Retinal pigment epithelial cell (primary cell): Measurements from ENCODE around the gene RASA4B.

ENCODE experiments used
- DNase-seq: peaks from one replicate; pipeline ENCODE4 v3.0.0-alpha.2; 2010; ENCODE audit warnings: low read depth
- H3K4me3 ChIP-seq: 2 replicates; pipeline ENCODE4 v1.5.1; 2011; ENCODE audit warnings: mild to moderate bottlenecking, low read length, control low read depth, moderate library complexity
- TF ChIP-seq, protein P1 (sequence below): conservative IDR thresholded peaks from 2 replicates; pipeline ENCODE4 v1.5.1; 2011; ENCODE audit warnings: low read depth, low read length, control low read depth, inconsistent platforms

RASA4B gene

DNA sequence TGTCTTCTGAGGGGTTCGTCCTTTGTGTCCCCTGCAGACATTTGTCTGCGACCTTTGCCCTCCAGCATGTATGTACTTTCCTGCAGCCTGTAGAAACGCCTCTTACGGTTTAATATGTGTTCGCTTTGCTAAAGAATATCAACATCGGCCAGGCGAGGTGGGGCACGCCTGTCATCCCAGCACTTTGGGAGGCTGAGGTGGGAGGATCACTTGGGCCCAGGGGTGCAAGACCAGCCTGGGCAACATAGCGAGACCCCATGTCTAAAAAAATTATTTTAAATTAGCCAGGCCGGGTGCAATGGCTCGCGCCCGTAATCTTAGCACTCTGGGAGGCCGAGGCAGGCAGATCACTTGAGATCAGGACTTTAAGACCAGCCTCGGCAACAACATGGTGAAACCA, 68.4 kb downstream of the RASA4B start:
- no peak overlapping the region for H3K4me3 ChIP-seq
- DNase-seq: no peak
- TF ChIP-seq, protein P1, sequence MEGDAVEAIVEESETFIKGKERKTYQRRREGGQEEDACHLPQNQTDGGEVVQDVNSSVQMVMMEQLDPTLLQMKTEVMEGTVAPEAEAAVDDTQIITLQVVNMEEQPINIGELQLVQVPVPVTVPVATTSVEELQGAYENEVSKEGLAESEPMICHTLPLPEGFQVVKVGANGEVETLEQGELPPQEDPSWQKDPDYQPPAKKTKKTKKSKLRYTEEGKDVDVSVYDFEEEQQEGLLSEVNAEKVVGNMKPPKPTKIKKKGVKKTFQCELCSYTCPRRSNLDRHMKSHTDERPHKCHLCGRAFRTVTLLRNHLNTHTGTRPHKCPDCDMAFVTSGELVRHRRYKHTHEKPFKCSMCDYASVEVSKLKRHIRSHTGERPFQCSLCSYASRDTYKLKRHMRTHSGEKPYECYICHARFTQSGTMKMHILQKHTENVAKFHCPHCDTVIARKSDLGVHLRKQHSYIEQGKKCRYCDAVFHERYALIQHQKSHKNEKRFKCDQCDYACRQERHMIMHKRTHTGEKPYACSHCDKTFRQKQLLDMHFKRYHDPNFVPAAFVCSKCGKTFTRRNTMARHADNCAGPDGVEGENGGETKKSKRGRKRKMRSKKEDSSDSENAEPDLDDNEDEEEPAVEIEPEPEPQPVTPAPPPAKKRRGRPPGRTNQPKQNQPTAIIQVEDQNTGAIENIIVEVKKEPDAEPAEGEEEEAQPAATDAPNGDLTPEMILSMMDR: no peak

DNA sequence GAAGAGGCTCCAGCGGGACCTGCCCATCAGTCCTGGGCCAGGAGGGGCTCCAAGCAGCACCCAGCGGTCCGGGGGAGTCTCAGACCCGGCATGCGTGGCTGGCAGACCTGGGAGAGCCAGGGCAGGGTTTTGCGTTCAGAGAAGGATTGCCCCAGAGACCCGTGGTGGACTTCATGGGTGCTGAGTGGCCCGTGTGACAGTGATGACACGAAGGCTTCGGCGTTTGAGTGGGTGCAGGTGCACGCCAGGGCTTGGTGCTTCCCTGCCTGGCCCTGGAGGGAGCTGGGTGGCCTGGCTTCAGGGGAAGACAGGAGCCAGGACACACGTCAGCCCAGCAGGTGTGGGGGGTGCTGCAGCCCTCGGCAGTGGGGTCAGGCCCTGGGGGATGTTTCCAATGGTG, 70.3 kb downstream of the RASA4B start:
- DNase-seq: no peak
- TF ChIP-seq, protein P1: no peak
- H3K4me3 ChIP-seq: no peak overlapping the region

DNA sequence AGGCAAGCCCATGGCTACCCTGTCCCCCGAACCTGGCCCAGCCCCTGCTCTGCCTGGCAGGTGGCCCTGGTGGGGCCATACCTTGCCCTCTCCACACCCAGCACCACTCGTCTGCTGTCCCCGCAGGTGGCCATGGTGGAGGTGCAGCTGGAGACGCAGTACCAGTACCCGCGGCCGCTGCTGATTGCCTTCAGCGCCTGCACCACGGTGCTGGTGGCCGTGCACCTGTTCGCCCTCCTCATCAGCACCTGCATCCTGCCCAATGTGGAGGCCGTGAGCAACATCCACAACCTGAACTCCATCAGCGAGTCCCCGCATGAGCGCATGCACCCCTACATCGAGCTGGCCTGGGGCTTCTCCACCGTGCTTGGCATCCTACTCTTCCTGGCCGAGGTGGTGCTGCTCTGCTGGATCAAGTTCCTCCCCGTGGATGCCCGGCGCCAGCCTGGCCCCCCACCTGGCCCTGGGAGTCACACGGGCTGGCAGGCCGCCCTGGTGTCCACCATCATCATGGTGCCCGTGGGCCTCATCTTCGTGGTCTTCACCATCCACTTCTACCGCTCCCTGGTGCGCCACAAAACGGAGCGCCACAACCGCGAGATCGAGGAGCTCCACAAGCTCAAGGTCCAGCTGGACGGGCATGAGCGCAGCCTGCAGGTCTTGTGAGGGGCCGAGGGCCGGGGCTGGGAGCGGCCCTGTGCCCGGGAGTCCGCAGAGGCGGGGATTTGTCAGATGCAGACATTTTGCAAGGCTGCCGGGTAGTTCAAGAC, 71.0 kb downstream of the RASA4B start:
- no peak overlapping the region for H3K4me3 ChIP-seq
- TF ChIP-seq, protein P1: no peak
- no peak for DNase-seq

DNA sequence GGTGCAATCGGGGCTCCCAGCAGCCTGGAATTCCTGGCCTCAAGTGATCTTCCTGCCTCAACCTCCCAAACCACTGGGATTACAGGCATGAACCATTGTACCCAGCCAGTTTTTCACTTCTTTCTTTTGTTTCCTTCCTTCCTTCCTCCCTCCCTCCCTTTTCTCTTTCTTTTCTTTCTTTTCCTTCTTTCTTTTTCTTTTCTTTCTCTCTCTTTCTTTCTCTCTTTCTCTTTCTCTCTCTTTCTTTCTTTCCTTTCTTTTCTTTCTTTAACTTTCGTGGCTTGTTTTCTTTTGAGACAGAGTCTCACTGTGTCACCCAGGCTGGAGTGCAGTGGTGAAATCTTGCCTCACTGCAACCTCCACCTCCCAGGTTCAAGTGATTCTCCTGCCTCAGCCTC, 71.9 kb downstream of the RASA4B start:
- no peak for DNase-seq
- no peak overlapping the region for H3K4me3 ChIP-seq
- TF ChIP-seq, protein P1: no peak

DNA sequence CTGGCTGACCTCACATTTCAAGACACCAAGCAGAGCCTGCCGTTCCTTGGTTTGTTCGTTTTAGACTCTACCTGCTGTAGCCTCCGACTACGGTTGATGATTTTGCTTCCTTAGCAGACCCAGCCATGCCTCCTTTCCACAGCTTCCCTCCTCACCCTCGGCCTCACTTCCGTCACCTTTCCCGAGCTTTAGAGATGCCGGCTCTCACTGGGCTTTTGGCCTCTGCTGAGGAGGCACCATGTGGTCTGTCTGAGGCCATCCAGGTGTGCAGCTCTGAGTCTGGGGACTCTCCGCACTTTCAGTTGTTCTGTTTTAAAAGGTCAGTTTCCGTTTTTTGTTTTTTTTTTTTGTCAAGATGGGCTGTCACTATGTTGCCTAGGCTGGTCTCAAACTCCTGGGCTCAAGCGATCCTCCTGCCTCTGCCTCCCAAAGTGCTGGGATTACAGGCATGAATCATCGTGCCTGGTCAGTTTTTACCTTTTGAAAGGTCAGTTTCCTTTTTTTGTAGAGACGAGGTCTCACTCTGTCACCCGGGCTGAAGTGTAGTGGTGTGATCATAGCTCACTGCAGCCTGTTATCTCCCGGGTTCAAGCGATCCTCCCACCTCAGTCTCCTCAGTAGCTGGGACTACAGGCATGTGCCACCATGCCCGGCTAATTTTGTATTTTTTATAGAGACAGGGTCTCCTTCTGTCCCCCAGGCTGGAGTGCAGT, 72.5 kb downstream of the RASA4B start:
- TF ChIP-seq, protein P1: no peak
- no peak for DNase-seq
- H3K4me3 ChIP-seq: no peak overlapping the region

DNA sequence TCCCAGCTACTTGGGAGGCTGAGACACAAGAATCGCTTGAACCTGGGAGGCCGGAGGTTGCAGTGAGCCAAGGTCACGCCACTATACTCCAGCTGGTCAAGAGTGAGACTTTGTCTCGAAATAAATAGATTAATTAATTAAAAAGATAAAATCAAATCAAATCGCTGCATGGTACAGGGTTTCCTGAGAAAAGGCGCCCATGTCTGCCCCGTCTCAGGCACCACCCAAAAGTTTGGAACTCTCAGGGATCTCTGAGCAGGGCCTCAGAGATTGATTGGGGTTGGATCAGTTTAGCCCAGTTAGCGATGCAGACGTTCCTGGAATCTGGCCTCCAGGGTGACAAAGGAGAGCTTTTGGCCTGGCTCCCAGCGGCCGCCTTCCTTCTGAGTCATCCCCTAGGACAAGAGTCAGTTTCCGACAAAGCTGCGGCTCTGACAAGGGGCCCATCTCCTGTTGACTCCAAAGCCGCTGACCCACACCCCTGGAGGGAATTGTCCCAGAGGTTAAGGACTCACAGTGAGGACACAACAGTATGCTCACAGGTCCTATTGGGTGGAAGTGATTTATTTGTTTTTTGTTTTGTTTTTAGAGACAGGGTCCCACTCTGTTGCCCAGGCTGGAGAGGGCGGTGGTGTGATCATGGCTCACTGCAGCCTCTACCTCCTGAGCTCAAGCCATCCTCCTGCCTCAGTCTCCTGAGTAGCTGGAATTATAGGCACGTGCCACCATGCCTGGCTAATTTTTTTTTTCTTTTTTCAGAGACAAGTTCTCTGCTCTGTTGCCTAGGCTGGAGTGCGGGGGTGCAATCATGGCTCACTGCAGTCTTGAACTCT, 77.4 kb downstream of the RASA4B start:
- peak; percentile 34 for DNase-seq
- TF ChIP-seq, protein P1: no peak
- H3K4me3 ChIP-seq: no peak overlapping the region
